ENCODE data around the gene MAB21L3. TPM values are rescaled to one million over a fixed set of nuclear protein-coding genes. Genes with fewer than 3 reads are reported as not detected.

The MAB21L3 gene
- total RNA-seq, 1 experiment from 2014 or later = 2.8 TPM

- CTCF ChIA-PET = interaction anchor here (0.5 to 4.4 kb wide), 5 partner anchors 251 to 1249 kb away, joined by 3 to 31 read pairs (median 3); no protein-coding TSS in a partner anchor
Observed at GRCh38 chr1:116133696-116134475, 22.7 kb downstream of the MAB21L3 start.

GRCh38 chr1:116134476-116134773, 23.2 kb downstream of the MAB21L3 start:
- H3K36me3 Mint-ChIP-seq (ENCODE audit: insufficient read depth, unreplicated experiment) = no peaks in the 10 kb centered on the region
- no peaks in the 10 kb centered on the region for H3K27me3 Mint-ChIP-seq (ENCODE audit: insufficient read depth, unreplicated experiment)
- H3K4me3 Mint-ChIP-seq (ENCODE audit: unreplicated experiment) = no peak overlapping the region
- H3K27ac Mint-ChIP-seq (ENCODE audit: low read depth, unreplicated experiment) = no peak overlapping the region
- BruUV-seq (replicated peaks) = no TSS peak
- no peaks in the 10 kb centered on the region for H3K9me3 Mint-ChIP-seq (ENCODE audit: unreplicated experiment)
- ChIA-PET POLR2A (no interaction called here), CTCF (interaction anchor here (0.8 to 4.4 kb wide), 3 partner anchors 250 to 364 kb away, joined by 3 to 31 read pairs (median 4); no protein-coding TSS in a partner anchor)
- H3K4me1 Mint-ChIP-seq (ENCODE audit: insufficient read depth, unreplicated experiment) = no peaks in the 10 kb centered on the region
- intact Hi-C loops (cut with micrococcal nuclease) = loop anchor here (10.0 kb wide), 1 partner anchor 440 kb away; the partner anchor contains the start of gene CD58
- no peak for TF ChIP-seq CTCF (IDR thresholded peaks at IDR 0.05; ENCODE audit: unreplicated experiment)
- DNase-seq (ENCODE audit: unreplicated experiment) = no peak

More at GRCh38 chr1:116133696-116134475, 22.7 kb downstream of the MAB21L3 start:
- POLR2A ChIA-PET = no interaction called here
- DNase-seq (ENCODE audit: unreplicated experiment) = no peak
- intact Hi-C loops (cut with micrococcal nuclease) = loop anchor here (10.0 kb wide), 1 partner anchor 441 kb away; the partner anchor contains the start of gene CD58
- Mint-ChIP-seq H3K36me3 (ENCODE audit: insufficient read depth, unreplicated experiment) (no peaks in the 10 kb centered on the region), H3K4me3 (ENCODE audit: unreplicated experiment) (no peak overlapping the region), H3K27ac (ENCODE audit: low read depth, unreplicated experiment) (no peak overlapping the region), H3K27me3 (ENCODE audit: insufficient read depth, unreplicated experiment) (no peaks in the 10 kb centered on the region), H3K4me1 (ENCODE audit: insufficient read depth, unreplicated experiment) (no peaks in the 10 kb centered on the region), H3K9me3 (ENCODE audit: unreplicated experiment) (no peaks in the 10 kb centered on the region)
- no peak for TF ChIP-seq CTCF (IDR thresholded peaks at IDR 0.05; ENCODE audit: unreplicated experiment)
- BruUV-seq (replicated peaks) = no TSS peak

GRCh38 chr1:116138277-116138792, 27.1 kb downstream of the MAB21L3 start:
- no peak overlapping the region for H3K4me3 Mint-ChIP-seq (ENCODE audit: unreplicated experiment)
- H3K27me3 Mint-ChIP-seq (ENCODE audit: insufficient read depth, unreplicated experiment) = no peaks in the 10 kb centered on the region
- BruUV-seq (replicated peaks) = no TSS peak
- H3K4me1 Mint-ChIP-seq (ENCODE audit: insufficient read depth, unreplicated experiment) = no peaks in the 10 kb centered on the region
- H3K27ac Mint-ChIP-seq (ENCODE audit: low read depth, unreplicated experiment) = no peak overlapping the region
- CTCF ChIA-PET = interaction anchor here (0.5 to 6.4 kb wide), 59 partner anchors 8 to 820 kb away, joined by 3 to 323 read pairs (median 4); partner anchors contain the start of gene MAB21L3
- H3K36me3 Mint-ChIP-seq (ENCODE audit: insufficient read depth, unreplicated experiment) = no peaks in the 10 kb centered on the region
- no peak for DNase-seq (ENCODE audit: unreplicated experiment)
- no peaks in the 10 kb centered on the region for H3K9me3 Mint-ChIP-seq (ENCODE audit: unreplicated experiment)
- intact Hi-C loops (cut with micrococcal nuclease) = loop anchor here (10.0 kb wide), 1 partner anchor 436 kb away; the partner anchor contains the start of gene CD58
- no peak for TF ChIP-seq CTCF (IDR thresholded peaks at IDR 0.05; ENCODE audit: unreplicated experiment)
- POLR2A ChIA-PET = interaction anchor here (0.6 to 3.0 kb wide), 9 partner anchors 9 to 360 kb away, joined by 3 to 33 read pairs (median 5); no protein-coding TSS in a partner anchor

DNA sequence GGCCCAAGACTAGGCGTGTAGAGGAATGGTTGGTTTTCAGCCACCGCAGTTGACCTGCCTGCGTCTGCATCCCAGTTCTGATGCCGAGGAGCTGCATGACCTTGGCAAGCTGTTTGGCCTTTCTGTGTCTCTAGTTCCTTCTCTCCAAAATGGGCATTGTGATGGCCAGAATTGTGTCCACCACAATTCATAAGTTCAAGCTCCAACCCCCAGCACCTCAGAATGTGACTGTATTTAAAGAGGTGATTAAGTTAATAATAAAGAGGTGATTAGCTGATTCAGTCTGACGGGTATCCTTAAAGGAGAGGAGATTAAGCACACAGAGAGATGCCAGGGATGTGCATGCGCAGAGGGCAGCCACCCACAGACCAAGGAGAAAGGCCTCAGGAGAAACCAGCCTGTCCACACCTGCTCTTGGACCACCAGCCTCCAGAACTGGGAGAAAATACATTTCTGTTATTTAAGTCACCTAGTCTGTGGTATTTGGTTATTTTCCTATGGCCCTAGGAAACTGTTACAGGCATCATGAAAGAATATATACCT, 28.5 kb downstream of the MAB21L3 start:
- no peaks in the 10 kb centered on the region for H3K27me3 Mint-ChIP-seq (ENCODE audit: insufficient read depth, unreplicated experiment)
- H3K4me3 Mint-ChIP-seq (ENCODE audit: unreplicated experiment) = no peak overlapping the region
- ChIA-PET CTCF (interaction anchor here (0.6 to 6.4 kb wide), 63 partner anchors 9 to 1755 kb away, joined by 3 to 323 read pairs (median 5); no protein-coding TSS in a partner anchor), POLR2A (interaction anchor here (0.9 to 3.0 kb wide), 11 partner anchors 8 to 359 kb away, joined by 3 to 33 read pairs (median 4); partner anchors contain the start of gene ATP1A1)
- no peak overlapping the region for H3K27ac Mint-ChIP-seq (ENCODE audit: low read depth, unreplicated experiment)
- BruUV-seq (replicated peaks) = no TSS peak
- no peak for DNase-seq (ENCODE audit: unreplicated experiment)
- no peaks in the 10 kb centered on the region for H3K36me3 Mint-ChIP-seq (ENCODE audit: insufficient read depth, unreplicated experiment)
- TF ChIP-seq CTCF (IDR thresholded peaks at IDR 0.05; ENCODE audit: unreplicated experiment) = no peak
- H3K9me3 Mint-ChIP-seq (ENCODE audit: unreplicated experiment) = peaks cover 9% of the 10 kb centered on the region
- intact Hi-C loops (cut with micrococcal nuclease) = loop anchor here (1.0 to 10.0 kb wide), 3 partner anchors 346 to 435 kb away; partner anchors contain the start of gene CD58
- no peaks in the 10 kb centered on the region for H3K4me1 Mint-ChIP-seq (ENCODE audit: insufficient read depth, unreplicated experiment)

Data from MCF 10A (cell line).